ENCODE data around the gene TMEM72.

The TMEM72 gene

GRCh38 chr10:44899450-44900080 is 11.6 kb upstream of the TMEM72 start:
- H3K27me3 ChIP-seq (ENCODE audit: control insufficient read depth in 5 of 5, insufficient read depth in 4 of 5, low read length in 5 of 5) = no peaks in the 10 kb centered on the region
- H3K4me1 ChIP-seq (ENCODE audit: control insufficient read depth in 5 of 5, insufficient read depth in 5 of 5, low read length in 5 of 5) = peaks cover 0 to 4% (median 0%) of the 10 kb centered on the region in 5 donors
- H3K9ac ChIP-seq (ENCODE audit: low read length in 5 of 5) = no peak overlapping the region
- no peak overlapping the region for H3K4me3 ChIP-seq (ENCODE audit: low read depth in 1 of 5, low read length in 5 of 5)
- H3K27ac ChIP-seq (ENCODE audit: low read depth, low read length) = no peak overlapping the region
- H3K36me3 ChIP-seq (ENCODE audit: control insufficient read depth in 5 of 5, insufficient read depth in 5 of 5, low read length in 5 of 5) = no peaks in the 10 kb centered on the region
- H3K9me3 ChIP-seq (ENCODE audit: control insufficient read depth in 5 of 5, low read length in 5 of 5) = peaks cover 0 to 4% (median 0%) of the 10 kb centered on the region in 5 donors

- Histone ChIP-seq H3K4me3 (ENCODE audit: low read depth in 1 of 5, low read length in 5 of 5) (no peak overlapping the region), H3K27me3 (ENCODE audit: control insufficient read depth in 5 of 5, insufficient read depth in 4 of 5, low read length in 5 of 5) (no peaks in the 10 kb centered on the region), H3K36me3 (ENCODE audit: control insufficient read depth in 5 of 5, insufficient read depth in 5 of 5, low read length in 5 of 5) (no peaks in the 10 kb centered on the region), H3K9me3 (ENCODE audit: control insufficient read depth in 5 of 5, low read length in 5 of 5) (peaks cover 0 to 5% (median 4%) of the 10 kb centered on the region in 5 donors), H3K27ac (ENCODE audit: low read depth, low read length) (no peak overlapping the region), H3K9ac (ENCODE audit: low read length in 5 of 5) (no peak overlapping the region), H3K4me1 (ENCODE audit: control insufficient read depth in 5 of 5, insufficient read depth in 5 of 5, low read length in 5 of 5) (peaks cover 0 to 15% (median 6%) of the 10 kb centered on the region in 5 donors)
These were observed 8.1 kb upstream of the TMEM72 start for GRCh38 chr10:44902941-44903545.

- Histone ChIP-seq H3K9me3 (ENCODE audit: control insufficient read depth in 5 of 5, low read length in 5 of 5) (peaks cover 0 to 5% (median 4%) of the 10 kb centered on the region in 5 donors), H3K9ac (ENCODE audit: low read length in 5 of 5) (no peak overlapping the region), H3K36me3 (ENCODE audit: control insufficient read depth in 5 of 5, insufficient read depth in 5 of 5, low read length in 5 of 5) (no peaks in the 10 kb centered on the region), H3K4me3 (ENCODE audit: low read depth in 1 of 5, low read length in 5 of 5) (no peak overlapping the region), H3K27ac (ENCODE audit: low read depth, low read length) (no peak overlapping the region), H3K4me1 (ENCODE audit: control insufficient read depth in 5 of 5, insufficient read depth in 5 of 5, low read length in 5 of 5) (peaks cover 0 to 23% (median 6%) of the 10 kb centered on the region in 5 donors), H3K27me3 (ENCODE audit: control insufficient read depth in 5 of 5, insufficient read depth in 4 of 5, low read length in 5 of 5) (peaks cover 0 to 3% (median 0%) of the 10 kb centered on the region in 5 donors)
These were observed 4.7 kb upstream of the TMEM72 start for GRCh38 chr10:44906486-44906885.

GRCh38 chr10:44907556-44907955 is 3.6 kb upstream of the TMEM72 start:
- peaks cover 0 to 30% (median 6%) of the 10 kb centered on the region in 5 donors for H3K4me1 ChIP-seq (ENCODE audit: control insufficient read depth in 5 of 5, insufficient read depth in 5 of 5, low read length in 5 of 5)
- H3K27me3 ChIP-seq (ENCODE audit: control insufficient read depth in 5 of 5, insufficient read depth in 4 of 5, low read length in 5 of 5) = peaks cover 0 to 3% (median 0%) of the 10 kb centered on the region in 5 donors
- H3K4me3 ChIP-seq (ENCODE audit: low read depth in 1 of 5, low read length in 5 of 5) = no peak overlapping the region
- H3K9ac ChIP-seq (ENCODE audit: low read length in 5 of 5) = no peak overlapping the region
- H3K9me3 ChIP-seq (ENCODE audit: control insufficient read depth in 5 of 5, low read length in 5 of 5) = peaks cover 0 to 5% (median 4%) of the 10 kb centered on the region in 5 donors
- H3K36me3 ChIP-seq (ENCODE audit: control insufficient read depth in 5 of 5, insufficient read depth in 5 of 5, low read length in 5 of 5) = no peaks in the 10 kb centered on the region
- no peak overlapping the region for H3K27ac ChIP-seq (ENCODE audit: low read depth, low read length)

GRCh38 chr10:44908066-44908749 is 2.9 kb upstream of the TMEM72 start:
- no peaks in the 10 kb centered on the region for H3K36me3 ChIP-seq (ENCODE audit: control insufficient read depth in 5 of 5, insufficient read depth in 5 of 5, low read length in 5 of 5)
- peaks cover 0 to 33% (median 6%) of the 10 kb centered on the region in 5 donors for H3K4me1 ChIP-seq (ENCODE audit: control insufficient read depth in 5 of 5, insufficient read depth in 5 of 5, low read length in 5 of 5)
- H3K9ac ChIP-seq (ENCODE audit: low read length in 5 of 5) = no peak overlapping the region
- H3K9me3 ChIP-seq (ENCODE audit: control insufficient read depth in 5 of 5, low read length in 5 of 5) = peaks cover 0 to 5% (median 4%) of the 10 kb centered on the region in 5 donors
- H3K4me3 ChIP-seq (ENCODE audit: low read depth in 1 of 5, low read length in 5 of 5) = no peak overlapping the region
- H3K27ac ChIP-seq (ENCODE audit: low read depth, low read length) = no peak overlapping the region
- H3K27me3 ChIP-seq (ENCODE audit: control insufficient read depth in 5 of 5, insufficient read depth in 4 of 5, low read length in 5 of 5) = peaks cover 0 to 3% (median 0%) of the 10 kb centered on the region in 5 donors

- Histone ChIP-seq H3K27me3 (ENCODE audit: control insufficient read depth in 5 of 5, insufficient read depth in 4 of 5, low read length in 5 of 5) (peaks cover 0 to 3% (median 0%) of the 10 kb centered on the region in 5 donors), H3K4me3 (ENCODE audit: low read depth in 1 of 5, low read length in 5 of 5) (no peak overlapping the region), H3K9ac (ENCODE audit: low read length in 5 of 5) (no peak overlapping the region), H3K9me3 (ENCODE audit: control insufficient read depth in 5 of 5, low read length in 5 of 5) (peaks cover 0 to 5% (median 4%) of the 10 kb centered on the region in 5 donors), H3K4me1 (ENCODE audit: control insufficient read depth in 5 of 5, insufficient read depth in 5 of 5, low read length in 5 of 5) (peaks cover 0 to 33% (median 12%) of the 10 kb centered on the region in 5 donors), H3K27ac (ENCODE audit: low read depth, low read length) (no peak overlapping the region), H3K36me3 (ENCODE audit: control insufficient read depth in 5 of 5, insufficient read depth in 5 of 5, low read length in 5 of 5) (no peaks in the 10 kb centered on the region)
These were observed 2.1 kb upstream of the TMEM72 start for GRCh38 chr10:44908936-44909630.

GRCh38 chr10:44909910-44910309 is 1.2 kb upstream of the TMEM72 start:
- H3K9me3 ChIP-seq (ENCODE audit: control insufficient read depth in 5 of 5, low read length in 5 of 5) = peaks cover 0 to 5% (median 4%) of the 10 kb centered on the region in 5 donors
- H3K9ac ChIP-seq (ENCODE audit: low read length in 5 of 5) = no peak overlapping the region
- no peak overlapping the region for H3K4me3 ChIP-seq (ENCODE audit: low read depth in 1 of 5, low read length in 5 of 5)
- no peaks in the 10 kb centered on the region for H3K36me3 ChIP-seq (ENCODE audit: control insufficient read depth in 5 of 5, insufficient read depth in 5 of 5, low read length in 5 of 5)
- peaks cover 0 to 3% (median 0%) of the 10 kb centered on the region in 5 donors for H3K27me3 ChIP-seq (ENCODE audit: control insufficient read depth in 5 of 5, insufficient read depth in 4 of 5, low read length in 5 of 5)
- H3K4me1 ChIP-seq (ENCODE audit: control insufficient read depth in 5 of 5, insufficient read depth in 5 of 5, low read length in 5 of 5) = peaks cover 0 to 33% (median 12%) of the 10 kb centered on the region in 5 donors
- H3K27ac ChIP-seq (ENCODE audit: low read depth, low read length) = no peak overlapping the region

- peaks cover 0 to 1% (median 0%) of the 10 kb centered on the region in 5 donors for H3K9me3 ChIP-seq (ENCODE audit: control insufficient read depth in 5 of 5, low read length in 5 of 5)
- no peak overlapping the region for H3K4me3 ChIP-seq (ENCODE audit: low read depth in 1 of 5, low read length in 5 of 5)
- peaks cover 0 to 33% (median 12%) of the 10 kb centered on the region in 5 donors for H3K4me1 ChIP-seq (ENCODE audit: control insufficient read depth in 5 of 5, insufficient read depth in 5 of 5, low read length in 5 of 5)
- H3K9ac ChIP-seq (ENCODE audit: low read length in 5 of 5) = peak overlapping the region in 1 of 5 donors; percentile 3
- no peak overlapping the region for H3K27ac ChIP-seq (ENCODE audit: low read depth, low read length)
- H3K36me3 ChIP-seq (ENCODE audit: control insufficient read depth in 5 of 5, insufficient read depth in 5 of 5, low read length in 5 of 5) = no peaks in the 10 kb centered on the region
- H3K27me3 ChIP-seq (ENCODE audit: control insufficient read depth in 5 of 5, insufficient read depth in 4 of 5, low read length in 5 of 5) = peaks cover 0 to 3% (median 0%) of the 10 kb centered on the region in 5 donors
These were observed 535 bp upstream of the TMEM72 start for GRCh38 chr10:44910602-44911001.

GRCh38 chr10:44911951-44912350 is 814 bp downstream of the TMEM72 start:
- H3K9me3 ChIP-seq (ENCODE audit: control insufficient read depth in 5 of 5, low read length in 5 of 5) = no peaks in the 10 kb centered on the region

More at GRCh38 chr10:44911951-44912350, 814 bp downstream of the TMEM72 start:
- Histone ChIP-seq H3K4me3 (ENCODE audit: low read depth in 1 of 5, low read length in 5 of 5) (no peak overlapping the region), H3K36me3 (ENCODE audit: control insufficient read depth in 5 of 5, insufficient read depth in 5 of 5, low read length in 5 of 5) (no peaks in the 10 kb centered on the region), H3K27me3 (ENCODE audit: control insufficient read depth in 5 of 5, insufficient read depth in 4 of 5, low read length in 5 of 5) (peaks cover 0 to 3% (median 0%) of the 10 kb centered on the region in 5 donors), H3K27ac (ENCODE audit: low read depth, low read length) (no peak overlapping the region), H3K9ac (ENCODE audit: low read length in 5 of 5) (no peak overlapping the region), H3K4me1 (ENCODE audit: control insufficient read depth in 5 of 5, insufficient read depth in 5 of 5, low read length in 5 of 5) (peaks cover 0 to 25% (median 8%) of the 10 kb centered on the region in 5 donors)

Measured in subcutaneous abdominal adipose tissue (tissue), 5 donors.